GM19455 (cell line): ENCODE measurements around the gene NIPAL3.

Experiments used
- ATAC-seq: cut with Tn5 transposase; IDR thresholded peaks from one replicate; pipeline ENCODE4 v1.9.1; 2021; ENCODE audit not compliant: unreplicated experiment

Gene NIPAL3

GRCh38 chr1:24390924-24391782 is 24.4 kb upstream of the NIPAL3 start:
- peak; percentile 42 for ATAC-seq

GRCh38 chr1:24391882-24392603 is 23.6 kb upstream of the NIPAL3 start:
- ATAC-seq: peak; percentile 72

GRCh38 chr1:24392604-24392946 is 23.0 kb upstream of the NIPAL3 start:
- ATAC-seq: no peak

- ATAC-seq: no peak
These were observed 22.5 kb upstream of the NIPAL3 start for GRCh38 chr1:24392982-24393650.

GRCh38 chr1:24393892-24394291 is 21.7 kb upstream of the NIPAL3 start:
- no peak for ATAC-seq

- no peak for ATAC-seq
These were observed 15.5 kb upstream of the NIPAL3 start for GRCh38 chr1:24400065-24400464.

DNA sequence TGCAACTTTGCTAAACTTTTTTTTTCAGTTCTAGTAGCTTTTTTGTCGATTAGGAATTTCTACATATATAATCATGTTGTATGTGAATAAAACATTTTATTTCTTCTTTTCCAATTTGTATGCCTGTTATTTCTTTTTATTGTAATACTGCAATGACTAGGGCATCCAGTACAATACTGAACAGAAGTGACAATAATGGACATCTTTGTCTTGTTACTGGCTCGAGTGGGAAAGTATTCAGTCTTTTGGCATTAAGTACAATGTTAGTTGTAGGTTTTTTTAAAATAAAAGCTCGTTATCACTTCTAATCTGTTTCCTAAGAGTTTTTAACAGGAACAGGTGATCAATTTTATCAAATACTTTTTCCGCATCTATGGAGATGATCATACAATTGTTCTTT is 11.8 kb upstream of the NIPAL3 start:
- ATAC-seq: no peak

- no peak for ATAC-seq
These were observed 8.8 kb upstream of the NIPAL3 start for GRCh38 chr1:24406788-24407187.

DNA sequence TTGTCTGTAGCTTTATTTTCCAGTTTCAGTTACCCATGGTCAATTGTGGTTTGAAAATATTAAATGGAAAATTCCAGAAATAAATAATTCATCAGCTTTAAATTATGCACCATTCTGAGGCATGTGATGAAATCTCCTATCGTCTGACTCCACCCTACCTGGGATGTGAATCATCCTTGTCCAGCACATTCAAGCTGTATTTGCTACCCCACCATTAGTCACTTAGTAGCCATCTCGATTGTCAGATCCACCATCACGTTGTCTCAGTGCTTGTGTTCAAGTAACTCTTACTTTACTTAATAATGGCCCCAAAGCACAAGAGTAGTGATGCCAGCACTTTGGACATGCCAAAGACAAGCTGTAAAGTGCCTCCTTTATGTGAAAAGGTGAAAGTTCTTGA is 6.1 kb upstream of the NIPAL3 start:
- no peak for ATAC-seq

GRCh38 chr1:24410750-24411149 is 4.9 kb upstream of the NIPAL3 start:
- no peak for ATAC-seq

DNA sequence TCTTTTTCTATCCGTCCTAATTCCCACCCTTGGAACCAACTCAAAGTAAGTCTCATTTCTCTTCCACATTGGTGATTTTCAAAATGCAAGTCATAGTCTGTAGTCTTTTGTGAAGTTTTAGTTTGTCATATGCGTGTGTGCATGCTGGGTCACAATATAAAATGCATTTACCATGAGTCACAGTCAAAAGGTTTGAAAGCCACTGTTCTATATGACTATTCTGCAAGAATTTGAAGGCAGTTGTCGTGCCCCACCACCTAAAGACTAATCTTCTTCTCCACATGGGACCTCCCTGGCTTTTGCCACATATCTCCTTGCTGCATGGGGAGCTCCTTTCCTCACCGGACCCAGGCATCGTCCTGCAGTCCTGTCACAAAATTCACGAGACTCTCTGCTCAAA is 3.6 kb upstream of the NIPAL3 start:
- ATAC-seq: no peak

- no peak for ATAC-seq
These were observed 3.2 kb upstream of the NIPAL3 start for GRCh38 chr1:24412408-24412807.

GRCh38 chr1:24413350-24414163 is 2.0 kb upstream of the NIPAL3 start, which contains the start of gene STPG1:
Gene STPG1, minus strand, starts transcription at chr1:24413782. Its CDS starts 12,394 bp downstream, at chr1:24401388.
- ATAC-seq: peak; percentile 45

DNA sequence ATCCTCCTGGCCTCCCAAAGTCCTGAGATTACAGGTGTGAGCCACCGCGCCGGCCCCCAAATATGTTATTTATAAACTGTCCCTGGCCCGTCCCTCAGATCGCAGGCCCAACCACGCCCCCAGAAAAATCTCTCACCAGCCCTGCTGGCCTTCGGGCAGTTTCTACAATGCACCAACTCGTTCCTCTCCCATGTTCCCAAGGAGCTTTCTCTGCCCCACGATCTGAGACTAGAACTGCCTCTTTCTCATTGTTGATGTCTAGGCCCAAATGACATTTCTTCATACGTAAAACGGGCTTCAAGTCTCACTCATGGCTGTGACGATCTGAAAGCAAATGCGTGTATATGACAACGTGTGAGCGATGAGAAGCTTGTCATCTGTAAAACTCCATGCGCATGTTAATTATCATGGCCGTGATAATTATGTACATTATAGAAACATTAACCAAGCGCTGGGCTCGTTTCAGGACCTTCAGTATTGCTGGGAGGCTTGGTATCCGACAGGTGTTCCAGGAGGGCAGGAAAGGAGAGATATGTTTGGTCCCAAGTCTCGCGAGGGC is 748 bp upstream of the NIPAL3 start:
- ATAC-seq: no peak

GRCh38 chr1:24415910-24416665 is 486 bp downstream of the NIPAL3 start:
- ATAC-seq: peak; percentile 13

DNA sequence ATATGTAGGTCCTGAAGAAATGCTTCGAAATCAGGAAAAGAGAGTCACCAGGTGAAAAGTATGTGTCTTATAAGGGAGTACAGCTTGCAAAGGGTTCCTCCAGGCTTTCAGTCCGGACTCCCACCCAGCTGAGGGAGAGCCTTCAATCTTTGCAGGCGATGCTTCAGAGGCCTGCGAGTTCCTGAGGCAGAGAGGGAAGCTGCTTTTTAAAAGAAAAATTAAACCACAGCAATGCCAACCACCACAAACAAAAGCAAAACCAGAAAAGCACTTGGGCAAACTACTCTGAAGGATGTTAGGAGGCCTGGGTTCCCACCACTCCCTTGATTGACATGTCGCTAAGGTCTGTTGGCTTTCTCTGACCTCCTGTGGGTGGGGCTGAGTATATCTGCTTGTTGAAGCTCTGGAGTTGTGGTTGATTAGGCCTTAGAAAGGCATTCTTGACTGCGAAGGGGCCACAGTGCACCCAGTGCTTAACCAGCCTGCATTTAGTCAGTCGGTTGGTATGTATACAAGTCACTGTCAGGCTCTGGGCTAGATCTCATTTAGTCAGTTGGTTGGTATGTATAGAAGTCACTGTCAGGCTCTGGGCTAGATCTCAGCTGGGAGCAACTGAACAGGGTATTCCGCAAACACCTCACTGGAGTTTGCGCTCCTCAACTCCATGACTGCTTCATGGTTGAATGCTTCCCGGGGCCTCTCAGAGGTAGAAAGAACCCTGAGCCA is 1.2 kb downstream of the NIPAL3 start:
- ATAC-seq: no peak

DNA sequence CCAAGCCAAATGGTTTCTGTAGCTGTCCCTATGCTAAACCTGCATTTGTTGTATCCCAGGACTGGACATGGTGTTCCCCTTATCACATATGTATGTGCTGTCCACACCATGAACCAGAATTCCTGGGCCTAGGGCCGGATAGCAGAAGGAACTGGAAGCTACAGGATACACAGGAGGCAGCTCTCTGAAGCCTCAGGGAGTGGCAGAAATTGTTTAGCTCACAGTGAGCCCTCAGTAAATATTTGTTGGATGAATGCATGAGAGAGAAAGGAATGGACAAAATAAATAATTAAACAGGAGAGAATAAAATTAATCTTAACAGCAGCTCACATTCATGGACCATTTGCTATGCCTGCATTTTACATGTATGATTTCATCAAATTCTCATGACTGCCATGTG is 2.1 kb downstream of the NIPAL3 start:
- ATAC-seq: no peak

GRCh38 chr1:24418898-24419628 is 3.5 kb downstream of the NIPAL3 start:
- ATAC-seq: no peak

DNA sequence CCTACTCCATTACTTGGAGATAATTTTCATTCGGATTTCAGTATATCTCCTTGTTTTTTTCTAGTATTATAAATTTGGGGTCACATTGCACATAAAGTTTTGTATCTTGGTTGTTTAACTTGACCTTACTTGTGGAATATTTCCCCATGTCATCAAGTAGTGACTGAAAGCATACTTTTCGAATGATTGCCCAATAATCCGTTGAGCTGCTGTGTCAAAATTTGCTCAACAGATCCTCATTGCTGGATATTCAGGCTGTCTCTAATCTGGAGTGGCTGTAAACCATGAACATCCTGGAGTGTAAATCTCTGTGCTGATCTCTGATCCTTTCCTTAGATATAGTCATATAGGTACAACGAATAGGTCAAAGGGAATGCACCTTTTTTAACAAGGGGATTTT is 4.9 kb downstream of the NIPAL3 start:
- no peak for ATAC-seq
